Activated CD8-positive, alpha-beta T cell treated with anti-CD3 and anti-CD28 coated beads, Interleukin-2, amount 10 ng/mL, durations not matched to agents 7 days and 5 days (primary cell): ENCODE measurements around the gene FCGR3A. TPM values are rescaled to one million over a fixed set of nuclear protein-coding genes. Genes with fewer than 3 reads are reported as not detected.

Experiments used
- total RNA-seq, 2 experiments: library from RNA; stranded (reverse); gene quantifications; one replicate each; pipeline ENCODE4 v1.2.3, GENCODE V29; 2021

The FCGR3A gene
- total RNA-seq, 2 experiments from 2014 or later = 0.50 to 0.52 TPM

Other genes with a start within 250 kb of the FCGR3A start
- gene MPZ, start 239.8 kb downstream of the FCGR3A start, total RNA-seq = 1 to 10 TPM; 2.8 to 3.4 TPM
- gene SDHC, start 235.4 kb downstream of the FCGR3A start, total RNA-seq = 100 to 1,000 TPM; 151 to 163 TPM
- not detected for gene CFAP126, start 181.9 kb downstream of the FCGR3A start, total RNA-seq
- under 1 TPM in 1 of 2 experiments, not detected in 1; 0.21 TPM for gene FCGR2A, start 44.4 kb downstream of the FCGR3A start, total RNA-seq
- gene HSPA6, start 25.3 kb downstream of the FCGR3A start, total RNA-seq = 1 to 10 TPM in 1 of 2 experiments, under 1 TPM in 1; 0.94 to 1.1 TPM
- gene FCGR3B, start 81.4 kb upstream of the FCGR3A start, total RNA-seq = not detected
- not detected for gene FCGR2B, start 113.3 kb upstream of the FCGR3A start, total RNA-seq
- not detected for gene FCRLA, start 157.4 kb upstream of the FCGR3A start, total RNA-seq
- gene FCRLB, start 171.7 kb upstream of the FCGR3A start, total RNA-seq = under 1 TPM; 0.97 TPM
- 10 to 100 TPM; 24.1 to 27.6 TPM for gene DUSP12, start 200.0 kb upstream of the FCGR3A start, total RNA-seq
- 10 to 100 TPM; 15.2 to 17.1 TPM for gene ATF6, start 216.5 kb upstream of the FCGR3A start, total RNA-seq